NT2/D1 (cell line): Measurements from ENCODE around the gene PODXL2.

Source experiments
- DNase-seq: peaks from one replicate; pipeline ENCODE4 v3.0.0-alpha.2; 2011; ENCODE audit warnings: low read depth, low spot score
- H3K27me3 ChIP-seq: 2 replicates; pipeline ENCODE4 v1.6.0; 2011; ENCODE audit warnings: mild to moderate bottlenecking; ENCODE audit not compliant: insufficient read length, insufficient read depth
- H3K36me3 ChIP-seq: 2 replicates; pipeline ENCODE4 v1.6.1; 2011; ENCODE audit warnings: mild to moderate bottlenecking, low read length, mixed read lengths; ENCODE audit not compliant: insufficient read depth, insufficient read length
- H3K4me1 ChIP-seq: 2 replicates; pipeline ENCODE4 v1.5.1; 2011; ENCODE audit not compliant: insufficient read depth, insufficient read length
- H3K4me3 ChIP-seq: 2 replicates; pipeline ENCODE4 v1.5.1; 2011; ENCODE audit warnings: low read depth; ENCODE audit not compliant: insufficient read length
- H3K9ac ChIP-seq: 2 replicates; pipeline ENCODE4 v1.6.0; 2011; ENCODE audit warnings: low read depth; ENCODE audit not compliant: insufficient read length
- H3K9me3 ChIP-seq: 2 replicates; pipeline ENCODE4 v1.5.1; 2011; ENCODE audit warnings: mild to moderate bottlenecking, low read length; ENCODE audit not compliant: insufficient read depth
- SUZ12 ChIP-seq: IDR thresholded peaks from 2 replicates; pipeline ENCODE4 v1.6.1; 2011; ENCODE audit not compliant: insufficient read length, insufficient read depth; ENCODE audit errors: extremely low read depth
- YY1 ChIP-seq: IDR thresholded peaks from 2 replicates; pipeline ENCODE4 v1.6.1; 2011; ENCODE audit not compliant: insufficient read length, insufficient read depth
- ZNF274 ChIP-seq: IDR thresholded peaks from 2 replicates; pipeline ENCODE4 v1.6.1; 2011; ENCODE audit warnings: mild to moderate bottlenecking, low read depth, low read length

PODXL2 gene

DNA sequence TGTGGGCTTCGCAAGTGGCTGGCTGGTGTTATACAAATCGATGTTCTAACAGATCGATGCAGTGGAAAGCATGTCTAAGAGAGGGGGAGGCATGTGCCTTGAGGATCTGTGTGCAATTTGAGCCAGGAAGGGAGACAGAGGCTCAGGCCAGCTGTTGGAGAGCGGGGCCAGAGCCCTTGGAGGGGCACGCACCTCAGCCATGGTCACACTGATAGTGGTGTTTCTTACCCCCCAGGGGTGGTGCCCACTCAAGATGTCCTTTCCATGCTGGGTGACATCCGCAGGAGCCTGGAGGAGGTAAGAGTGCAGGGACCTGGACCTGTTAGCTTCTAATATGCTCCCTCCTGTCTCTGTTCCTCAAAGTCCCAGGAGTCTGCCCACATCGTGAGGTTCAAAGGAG lies 39.9 kb downstream of the PODXL2 start:
- Histone ChIP-seq H3K9ac (no peak overlapping the region), H3K27me3 (peaks cover 16% of the 10 kb centered on the region), H3K9me3 (no peaks in the 10 kb centered on the region), H3K4me3 (no peak overlapping the region), H3K4me1 (peaks cover 13% of the 10 kb centered on the region), H3K36me3 (no peaks in the 10 kb centered on the region)
- DNase-seq: no peak
- no peak for TF ChIP-seq ZNF274
- TF ChIP-seq YY1: no peak
- TF ChIP-seq SUZ12: no peak

DNA sequence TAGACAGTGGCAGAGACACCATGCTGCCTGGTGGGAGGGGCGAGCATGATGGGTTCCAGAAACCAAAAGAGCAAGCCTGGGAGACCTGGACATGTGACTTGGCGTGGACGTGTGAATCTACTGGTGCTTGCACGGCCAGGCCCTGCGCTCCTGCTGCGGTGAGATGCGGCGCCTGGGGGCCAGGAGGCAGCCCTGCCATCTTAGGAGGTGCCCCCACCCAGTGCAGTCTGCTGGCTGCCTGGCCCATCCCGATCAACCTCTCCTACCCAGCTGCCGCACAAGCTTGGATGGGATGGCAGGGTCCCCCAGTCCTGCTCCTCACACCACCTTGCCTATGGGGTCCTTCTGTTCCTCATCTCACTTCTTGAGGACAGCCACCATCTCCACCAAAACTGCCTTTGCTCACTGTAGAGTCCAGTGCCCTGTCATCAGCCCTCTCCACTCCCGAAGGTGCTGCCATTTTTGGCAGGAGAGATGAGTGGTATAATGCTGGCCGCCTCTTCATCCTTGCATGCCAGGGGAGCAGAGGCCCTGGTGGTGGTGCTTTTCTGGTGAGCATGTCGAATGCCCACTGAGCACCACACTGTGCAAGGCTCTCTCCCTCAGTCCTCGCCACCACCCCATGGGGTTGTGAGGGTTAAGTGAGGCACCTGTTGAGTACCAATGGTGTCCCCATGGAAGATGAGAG lies 40.7 kb downstream of the PODXL2 start:
- Histone ChIP-seq H3K9ac (no peak overlapping the region), H3K36me3 (no peaks in the 10 kb centered on the region), H3K27me3 (peaks cover 24% of the 10 kb centered on the region), H3K9me3 (no peaks in the 10 kb centered on the region), H3K4me3 (no peak overlapping the region), H3K4me1 (peaks cover 15% of the 10 kb centered on the region)
- no peak for TF ChIP-seq SUZ12
- TF ChIP-seq YY1: no peak
- TF ChIP-seq ZNF274: no peak
- DNase-seq: no peak

DNA sequence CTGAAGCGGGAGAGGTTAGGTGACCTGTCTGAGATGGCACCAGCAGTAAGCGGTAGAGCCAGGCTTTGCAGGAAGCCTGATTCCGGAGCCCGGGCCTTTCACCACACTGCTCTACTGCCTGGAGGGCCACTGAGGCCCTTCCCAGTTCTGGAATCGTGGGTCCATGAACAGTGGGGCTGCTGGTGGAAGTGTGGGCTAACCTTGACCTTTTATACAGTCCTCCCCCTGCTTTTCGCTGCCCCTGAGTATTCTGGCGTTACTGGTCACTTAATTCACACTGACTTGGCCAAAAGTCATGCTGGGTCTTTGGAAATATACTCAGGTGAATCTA lies 41.2 kb downstream of the PODXL2 start:
- Histone ChIP-seq H3K9ac (no peak overlapping the region), H3K4me1 (peaks cover 15% of the 10 kb centered on the region), H3K4me3 (no peak overlapping the region), H3K27me3 (peaks cover 29% of the 10 kb centered on the region), H3K9me3 (no peaks in the 10 kb centered on the region), H3K36me3 (no peaks in the 10 kb centered on the region)
- no peak for DNase-seq
- TF ChIP-seq SUZ12 (no peak), ZNF274 (no peak), YY1 (no peak)

DNA sequence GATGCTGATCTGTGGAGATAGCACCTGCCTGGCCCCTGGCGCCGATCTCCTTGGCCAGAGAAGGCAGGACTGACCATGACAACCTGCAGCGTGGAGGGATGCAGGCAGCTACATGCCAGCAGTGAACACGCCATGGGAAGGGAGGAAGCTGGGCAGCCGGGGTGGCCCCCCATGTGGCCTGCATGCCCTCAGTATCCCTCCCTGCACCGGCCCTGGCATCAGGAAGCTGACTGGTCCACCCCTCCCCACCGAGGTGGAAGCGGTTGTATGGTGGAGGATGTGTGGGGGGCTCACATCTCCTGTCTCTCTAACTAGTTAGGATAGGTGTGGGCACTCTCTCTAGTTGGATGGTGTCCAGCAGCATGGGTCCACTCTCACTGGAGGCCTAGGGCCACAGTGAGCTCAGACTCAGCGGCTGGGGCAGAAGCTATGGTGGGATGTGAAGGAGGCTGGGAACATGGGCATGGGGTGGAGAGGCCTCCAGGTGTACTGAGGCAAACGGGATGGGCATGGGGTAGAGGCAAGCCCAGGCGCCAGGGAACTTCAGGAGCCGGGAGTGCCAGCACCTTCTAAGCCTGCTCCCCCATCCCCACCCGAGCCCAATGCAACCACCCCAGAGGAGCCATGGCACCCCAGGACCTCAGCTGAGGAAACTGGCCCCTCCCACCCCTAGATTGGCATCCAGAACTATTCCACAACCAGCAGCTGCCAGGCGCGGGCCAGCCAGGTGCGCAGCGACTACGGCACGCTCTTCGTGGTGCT lies 42.0 kb downstream of the PODXL2 start:
- peaks cover 16% of the 10 kb centered on the region for H3K4me1 ChIP-seq
- no peaks in the 10 kb centered on the region for H3K36me3 ChIP-seq
- no peaks in the 10 kb centered on the region for H3K9me3 ChIP-seq
- no peak overlapping the region for H3K9ac ChIP-seq
- DNase-seq: no peak
- peaks cover 29% of the 10 kb centered on the region for H3K27me3 ChIP-seq
- TF ChIP-seq SUZ12: no peak
- no peak for TF ChIP-seq ZNF274
- TF ChIP-seq YY1: no peak
- H3K4me3 ChIP-seq: no peak overlapping the region

DNA sequence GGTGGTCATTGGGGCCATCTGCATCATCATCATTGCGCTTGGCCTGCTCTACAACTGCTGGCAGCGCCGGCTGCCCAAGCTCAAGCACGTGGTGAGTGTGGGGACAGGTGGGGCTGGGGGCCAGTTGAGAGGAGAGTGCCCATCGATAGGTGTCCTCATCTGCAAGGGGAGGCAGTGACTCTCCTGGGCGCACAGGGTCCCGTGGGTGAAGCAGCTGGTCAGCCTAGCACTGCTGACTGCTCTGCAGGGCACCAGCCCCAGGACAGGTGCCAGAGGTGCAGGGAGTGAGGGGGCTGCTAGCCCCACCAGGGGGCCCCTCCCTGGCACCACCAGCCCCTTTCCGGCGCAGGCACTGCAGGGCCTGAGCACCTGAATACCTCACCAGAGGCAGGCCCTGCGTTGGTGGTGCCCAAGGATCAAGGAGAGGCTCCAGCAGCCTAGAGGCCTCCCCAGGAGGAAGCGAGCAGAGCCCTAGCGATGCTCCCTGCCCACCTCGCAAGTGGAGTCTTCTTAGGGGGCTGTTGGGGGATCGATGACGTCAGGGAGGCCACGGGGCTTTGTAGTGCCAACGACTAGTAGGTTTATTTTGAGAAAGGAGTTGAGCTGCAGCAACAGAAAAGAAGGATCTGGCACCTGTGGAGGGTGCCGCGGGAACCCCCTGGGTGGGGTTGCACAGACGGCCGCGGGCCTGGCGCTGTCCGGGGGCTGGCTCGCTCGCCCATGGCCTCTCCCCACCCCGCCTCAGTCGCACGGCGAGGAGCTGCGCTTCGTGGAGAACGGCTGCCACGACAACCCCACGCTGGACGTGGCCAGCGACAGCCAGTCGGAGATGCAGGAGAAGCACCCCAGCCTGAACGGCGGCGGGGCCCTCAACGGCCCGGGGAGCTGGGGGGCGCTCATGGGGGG lies 42.8 kb downstream of the PODXL2 start:
- no peaks in the 10 kb centered on the region for H3K9me3 ChIP-seq
- H3K4me1 ChIP-seq: peaks cover 19% of the 10 kb centered on the region
- TF ChIP-seq SUZ12 (no peak), YY1 (no peak)
- H3K27me3 ChIP-seq: peaks cover 29% of the 10 kb centered on the region
- no peaks in the 10 kb centered on the region for H3K36me3 ChIP-seq
- peak overlapping the region; percentile 90 for H3K9ac ChIP-seq
- DNase-seq: no peak
- peak overlapping the region; percentile 66 for H3K4me3 ChIP-seq

DNA sequence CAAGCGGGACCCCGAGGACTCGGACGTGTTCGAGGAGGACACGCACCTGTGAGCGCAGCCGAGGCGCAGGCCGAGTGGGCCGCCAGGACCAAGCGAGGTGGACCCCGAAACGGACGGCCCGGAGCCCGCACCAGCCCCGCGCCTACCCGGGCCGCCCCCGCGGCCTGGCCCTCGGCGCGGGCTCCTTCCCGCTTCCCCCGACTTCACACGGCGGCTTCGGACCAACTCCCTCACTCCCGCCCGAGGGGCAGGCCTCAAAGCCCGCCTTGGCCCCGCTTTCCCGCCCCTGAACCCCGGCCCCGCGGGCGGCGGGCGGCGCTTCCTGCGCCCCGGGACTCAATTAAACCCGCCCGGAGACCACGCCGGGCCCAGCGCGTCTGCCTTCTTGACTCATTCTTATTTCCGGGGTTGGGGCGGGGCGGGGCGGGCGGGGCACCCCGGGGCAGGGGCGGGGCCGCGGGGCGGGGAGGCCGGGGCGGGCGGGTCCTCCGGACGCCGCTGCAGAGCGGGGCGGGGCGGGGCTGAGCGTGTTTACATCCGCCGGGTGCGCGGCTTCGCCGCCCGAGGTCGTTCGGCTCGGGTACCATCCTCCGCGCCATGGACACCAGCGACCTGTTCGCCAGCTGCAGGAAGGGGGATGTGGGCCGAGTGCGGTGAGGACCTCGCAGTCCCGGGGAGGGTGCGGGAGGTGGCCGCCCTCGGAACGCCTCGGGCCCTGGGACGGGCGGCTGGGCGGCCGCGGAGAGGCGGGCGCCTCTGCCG lies 43.6 kb downstream of the PODXL2 start, which contains the start of gene ABTB1:
ABTB1 (plus strand) TSS at position 524 of the 762 bp plus-strand sequence; CDS start at position 598, 74 bp downstream.
- Histone ChIP-seq H3K9ac (peak within 1 kb of the TSS; percentile 90), H3K4me1 (peaks cover 19% of the 10 kb centered on the region), H3K9me3 (no peaks in the 10 kb centered on the region), H3K4me3 (peak within 1 kb of the TSS; percentile 89), H3K27me3 (peaks cover 29% of the 10 kb centered on the region), H3K36me3 (no peaks in the 10 kb centered on the region)
- TF ChIP-seq ZNF274: no peak
- no peak for TF ChIP-seq YY1
- no peak for TF ChIP-seq SUZ12
- DNase-seq: peak; percentile 68
